Panc1 (cell line): ENCODE measurements around the gene TSPYL2.

Experiments
- CTCF ChIP-seq: fragments of 450-650 bp; IDR thresholded peaks from 2 replicates; pipeline ENCODE4 v1.5.1; 2017; ENCODE audit warnings: mild to moderate bottlenecking
- POLR2AphosphoS5 ChIP-seq: IDR thresholded peaks from 2 replicates; pipeline ENCODE4 v1.6.1; 2012; ENCODE audit warnings: mild to moderate bottlenecking, low read depth, low read length, moderate library complexity

- no peak for TF ChIP-seq CTCF
- TF ChIP-seq POLR2AphosphoS5: no peak
Observed at GRCh38 chrX:53078943-53079342, 3.2 kb upstream of the TSPYL2 start.
